Measurements from ENCODE around the gene ZNF275.
"Not testable (repeated sequence)": the region's sequence is repeated elsewhere in the genome, so short reads cannot be mapped to it uniquely, and the experiment has no call there.

Gene ZNF275

DNA sequence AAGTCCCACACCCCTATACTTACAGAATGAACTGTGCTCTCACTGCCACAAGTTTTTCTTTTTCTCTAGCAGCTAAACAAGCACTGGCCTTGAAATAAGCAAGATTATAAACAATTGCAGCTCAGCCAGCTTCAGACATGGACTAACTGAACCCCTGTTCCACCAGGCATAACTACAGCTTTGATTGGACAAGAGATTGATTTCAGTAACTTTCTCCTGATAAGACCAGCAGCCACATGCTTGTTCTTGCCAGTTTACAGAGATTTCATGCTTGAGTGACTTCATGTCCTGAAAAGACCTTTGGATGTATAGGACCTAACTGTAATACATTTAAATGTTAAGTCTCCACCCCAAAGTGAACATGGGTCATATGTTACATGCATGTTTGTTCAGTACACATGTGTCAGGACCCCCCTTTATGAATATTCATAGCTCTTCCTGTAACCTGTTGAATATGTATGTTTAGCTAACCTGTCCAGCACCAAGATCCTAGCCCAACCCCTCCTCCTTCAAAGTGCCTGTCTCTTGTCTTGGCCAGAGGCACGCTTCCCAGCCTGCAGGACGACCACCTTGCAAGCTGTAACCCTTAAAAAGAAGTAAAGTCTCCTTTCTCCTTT lies 27.9 kb downstream of the ZNF275 start:
- DNase-seq = no peak

DNA sequence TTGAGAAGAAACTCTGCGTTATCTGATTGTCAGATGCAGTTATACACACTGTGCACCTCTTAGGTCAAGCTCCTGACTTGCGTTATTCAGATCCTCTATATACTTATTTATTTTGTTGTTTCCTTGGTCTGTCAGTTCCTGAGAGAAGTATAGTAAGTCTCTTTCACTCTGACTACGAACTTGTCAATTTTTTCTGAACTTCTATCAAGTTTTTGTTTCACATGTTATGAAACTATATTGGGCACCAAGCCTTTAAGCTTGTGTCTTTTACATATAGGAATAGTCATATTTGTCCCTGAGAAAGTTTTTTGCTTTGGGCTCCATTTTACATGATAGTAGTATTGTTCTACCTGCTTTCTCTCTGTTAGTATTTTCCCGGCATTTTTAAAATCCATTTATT lies 31.7 kb downstream of the ZNF275 start:
- no peak for DNase-seq

DNA sequence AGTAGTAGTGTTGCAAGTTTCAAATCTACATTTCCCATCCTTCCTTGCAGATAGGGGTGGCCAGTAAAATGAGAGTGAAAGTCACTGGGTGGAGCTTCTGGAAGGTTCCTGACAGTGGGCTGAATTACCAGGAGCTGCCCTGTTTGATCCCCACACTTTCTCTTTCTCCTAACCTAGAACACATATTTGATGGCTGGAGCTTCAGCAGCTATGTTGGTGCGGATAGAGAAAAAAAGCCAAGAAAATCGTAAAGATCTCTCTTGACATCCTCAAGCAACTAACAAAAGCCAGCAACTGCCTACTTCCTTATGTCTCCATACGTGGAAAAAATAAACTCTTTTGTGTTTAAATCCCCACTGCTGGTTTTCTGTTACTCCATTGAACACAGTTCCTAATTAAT lies 32.2 kb downstream of the ZNF275 start:
- no peak for DNase-seq

DNA sequence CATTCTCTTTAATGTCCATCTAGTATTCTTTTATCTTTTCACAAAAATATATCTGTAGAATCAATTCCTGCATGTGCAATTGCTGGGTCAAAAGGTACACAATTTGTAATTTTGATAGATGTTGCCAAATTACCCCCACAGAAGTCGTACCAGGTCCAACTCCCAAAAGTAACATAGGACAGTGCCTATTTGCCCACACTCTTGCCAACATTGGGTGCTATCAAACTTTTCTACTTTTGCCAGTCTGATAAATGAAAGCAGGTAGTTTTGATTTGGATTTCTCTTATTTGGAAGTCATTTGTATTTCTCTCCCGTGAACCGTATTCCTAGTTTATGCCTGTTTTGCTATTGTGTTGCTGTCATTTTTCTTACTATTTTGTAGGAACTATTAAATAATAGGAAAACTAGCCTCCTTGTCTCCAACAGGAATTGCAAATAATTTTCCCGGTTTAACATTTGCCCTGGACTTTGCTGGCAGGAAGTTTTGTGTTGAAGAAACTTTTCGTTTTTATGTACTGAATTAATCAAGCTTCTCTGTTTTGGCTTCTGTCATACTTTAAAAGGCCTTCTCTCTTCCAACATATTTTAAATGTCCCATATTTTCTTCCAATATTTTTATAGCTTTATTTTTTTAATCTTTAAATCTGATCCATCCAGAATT lies 33.1 kb downstream of the ZNF275 start:
- no peak for DNase-seq

DNA sequence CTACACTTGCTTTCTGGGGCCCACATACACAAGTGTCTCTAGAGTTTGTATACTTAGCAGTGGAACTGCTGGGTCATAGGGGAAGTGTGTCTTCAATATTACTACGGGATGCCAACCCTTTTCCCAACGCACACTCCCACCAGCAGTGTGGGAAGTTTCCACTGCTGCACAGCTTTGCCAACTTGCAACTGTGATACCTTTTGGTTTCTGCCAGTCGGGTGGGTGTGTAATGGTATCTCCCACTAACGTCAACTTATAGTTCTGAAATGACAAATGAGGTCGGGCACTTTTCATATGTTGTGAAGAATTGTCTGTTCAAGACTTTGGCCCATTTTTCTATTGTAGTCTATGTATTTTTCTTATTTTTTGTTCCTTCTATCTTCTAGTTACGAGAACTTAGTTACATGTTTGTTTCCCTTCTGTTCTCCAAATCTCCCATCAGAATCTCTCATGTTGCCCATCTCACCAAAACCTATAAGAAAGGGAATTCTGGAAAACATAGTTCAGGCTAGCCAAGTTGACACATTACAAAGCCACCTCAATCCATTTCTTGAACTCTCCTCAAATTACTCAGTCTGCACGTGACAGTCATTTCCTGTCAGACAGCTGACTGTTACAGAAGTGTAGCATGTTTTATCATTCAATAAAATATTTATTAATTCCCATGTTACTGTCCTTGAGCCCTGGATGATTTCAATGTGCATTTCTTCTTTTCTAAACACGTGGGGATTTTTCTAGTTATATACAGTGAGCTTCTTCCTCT lies 36.5 kb downstream of the ZNF275 start:
- no peak for DNase-seq

DNA sequence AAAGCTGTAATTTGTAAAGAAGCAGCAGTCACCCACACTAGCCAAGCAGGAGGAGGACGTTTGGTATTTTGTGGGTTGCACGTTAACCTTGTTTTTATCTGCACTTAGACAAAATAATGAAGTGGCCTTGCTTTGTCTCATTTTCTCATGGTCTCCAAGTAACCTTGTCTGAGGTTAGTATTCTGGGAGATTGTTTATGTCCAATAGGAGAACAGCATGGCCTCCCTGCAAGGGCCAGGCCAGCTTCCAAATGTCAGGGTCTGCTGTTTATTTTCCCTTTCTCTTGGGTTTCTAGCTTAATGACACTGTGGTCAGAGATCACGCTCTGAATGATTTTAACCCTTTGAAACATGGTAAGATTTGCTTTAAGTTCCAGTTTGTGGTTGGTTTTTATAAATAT lies 37.3 kb downstream of the ZNF275 start:
- no peak for DNase-seq

DNA sequence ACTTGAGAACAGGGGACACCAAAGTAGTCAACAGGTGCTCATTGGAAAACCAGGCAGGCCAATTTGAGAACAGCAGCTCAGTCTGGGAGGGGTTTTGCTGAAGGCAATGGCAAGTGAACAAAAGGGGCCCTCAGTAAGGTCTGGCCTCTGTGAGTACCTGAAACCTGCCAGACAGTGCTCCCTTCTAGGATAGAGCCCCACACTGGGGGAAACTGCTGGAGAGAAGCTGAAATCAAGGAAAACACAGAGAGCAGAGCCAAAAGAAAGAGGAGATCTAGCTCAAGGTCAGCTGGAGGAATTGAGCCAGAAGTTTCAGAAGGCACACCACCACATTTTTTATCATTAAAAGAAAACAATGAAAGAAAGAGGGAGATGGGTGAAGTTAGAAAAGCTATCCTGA lies 39.0 kb downstream of the ZNF275 start:
- no peak for DNase-seq

DNA sequence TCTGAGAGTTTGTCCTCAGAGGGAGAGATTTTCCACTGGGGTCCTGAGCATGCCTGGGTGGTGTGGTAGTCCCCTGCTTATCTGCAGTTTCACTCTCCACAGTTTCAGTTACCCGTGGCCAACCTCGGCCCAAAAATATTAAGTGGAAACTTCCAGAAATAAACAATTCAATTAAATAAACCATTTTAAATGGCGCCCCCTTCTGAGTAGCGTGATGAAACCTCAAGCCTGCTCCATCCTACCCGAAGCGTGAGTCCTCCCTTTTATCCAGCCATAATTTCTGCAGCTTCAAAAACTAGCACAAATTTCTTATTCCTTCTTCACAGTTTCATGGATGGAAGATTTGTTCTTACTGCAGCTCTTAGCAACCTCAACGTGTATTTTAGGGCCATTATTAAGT lies 40.5 kb downstream of the ZNF275 start:
- DNase-seq = no peak

DNA sequence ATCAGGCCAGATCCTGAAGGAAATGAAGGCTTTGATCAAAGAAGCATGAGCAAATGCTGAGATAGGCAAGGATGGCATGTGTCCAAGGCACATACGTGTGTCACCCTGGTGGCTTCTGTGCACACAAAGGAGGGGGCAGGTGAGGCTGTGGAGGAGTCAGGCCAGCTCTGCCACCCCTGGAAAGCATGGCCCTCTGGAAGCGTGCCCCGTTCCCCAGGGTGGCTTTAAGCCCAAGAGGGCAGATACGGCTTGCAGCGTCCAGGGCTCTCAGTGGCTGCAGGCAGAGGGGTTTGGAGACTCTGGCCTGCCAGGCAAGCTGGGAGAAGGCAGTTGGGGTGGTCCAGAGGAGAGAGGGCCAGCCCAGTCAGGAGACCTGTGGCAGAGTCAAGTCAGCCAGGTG lies 41.6 kb downstream of the ZNF275 start:
- DNase-seq = no peak

DNA sequence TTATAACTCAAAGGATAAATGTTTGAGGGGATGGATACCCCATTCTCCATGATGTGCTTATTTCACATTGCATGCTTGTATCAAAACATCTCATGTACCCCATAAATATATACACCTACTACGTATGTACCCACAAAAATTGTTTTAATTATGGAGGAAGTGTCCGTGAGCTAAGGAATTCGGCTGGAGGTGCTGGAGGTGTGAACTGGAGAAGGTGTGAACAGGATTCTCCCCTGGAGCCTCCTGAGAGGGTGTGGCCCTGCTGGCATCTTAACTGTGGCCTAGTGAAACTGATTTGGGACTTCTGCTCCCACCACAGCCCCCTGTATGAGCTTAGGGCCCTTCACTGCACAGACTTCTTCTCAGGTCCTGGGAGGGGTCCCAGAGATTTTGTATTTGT lies 43.8 kb downstream of the ZNF275 start:
- no peak for DNase-seq

DNA sequence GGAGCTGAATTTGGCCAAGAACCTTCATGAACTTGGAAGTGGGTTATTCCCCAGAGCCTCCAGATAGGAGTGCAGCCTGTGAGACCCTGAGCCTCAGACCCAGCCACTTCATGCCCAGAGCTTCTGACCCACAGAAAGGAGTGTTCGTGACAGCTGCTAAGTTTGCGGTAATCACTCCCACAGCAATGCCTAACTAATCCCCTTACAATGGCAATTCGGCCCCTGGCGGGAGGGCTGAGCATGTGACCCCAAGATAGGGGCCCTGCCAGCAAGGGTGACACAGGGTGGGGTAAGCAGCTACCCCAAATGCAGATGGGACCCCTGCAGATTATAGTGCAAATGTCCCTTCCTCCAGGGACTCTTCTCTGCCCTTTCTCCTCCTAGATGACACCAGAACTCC lies 44.7 kb downstream of the ZNF275 start:
- DNase-seq = no peak

DNA sequence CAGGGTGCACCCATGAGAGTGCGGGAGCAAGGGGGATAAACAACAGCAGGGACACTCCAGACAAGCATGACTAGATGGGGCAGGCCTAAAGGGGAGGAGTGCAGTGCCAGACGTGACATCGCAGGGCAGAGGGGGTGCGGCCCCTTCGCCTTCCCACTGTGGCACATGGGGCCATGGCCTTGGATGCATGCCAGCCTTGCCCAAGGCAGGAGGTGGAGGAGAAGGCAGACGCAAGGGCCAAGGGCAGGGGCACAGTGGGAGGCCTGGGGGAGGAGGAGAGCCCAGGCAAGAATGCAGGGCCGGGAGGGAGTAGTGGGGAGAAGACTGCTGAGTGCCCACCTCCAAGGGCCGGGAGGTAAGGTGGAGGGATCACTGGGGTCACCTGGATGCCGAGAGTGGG lies 45.6 kb downstream of the ZNF275 start:
- DNase-seq = no peak

DNA sequence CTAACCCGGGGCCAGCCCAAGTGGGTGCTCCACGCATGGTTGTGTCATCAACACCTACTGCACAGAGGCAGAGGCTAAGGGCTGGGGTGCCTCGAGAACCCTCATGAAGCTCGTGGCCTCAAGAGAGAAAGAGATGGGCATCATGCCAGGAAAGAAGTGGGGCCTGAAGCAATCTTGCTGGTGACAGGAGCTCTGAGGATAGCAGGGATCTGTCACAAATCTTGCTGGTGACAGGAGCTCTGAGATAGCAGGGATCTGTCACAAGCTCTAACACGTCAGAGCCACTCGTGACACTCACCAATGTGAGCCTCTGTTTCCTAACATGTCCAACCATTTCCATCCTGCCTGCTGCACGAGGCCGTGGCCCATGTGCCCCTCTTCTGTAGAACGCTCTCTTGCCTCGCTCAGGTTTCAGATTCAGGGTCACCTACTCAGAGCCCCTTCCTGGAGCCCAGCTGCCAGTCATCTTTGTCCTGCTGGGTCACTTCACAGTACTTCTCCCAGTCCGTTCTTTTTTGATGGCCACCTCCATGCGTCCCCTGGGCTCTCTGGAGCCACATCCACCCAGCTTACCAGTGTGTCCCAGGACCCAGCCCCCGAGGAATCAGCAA lies 46.1 kb downstream of the ZNF275 start:
- DNase-seq = no peak

DNA sequence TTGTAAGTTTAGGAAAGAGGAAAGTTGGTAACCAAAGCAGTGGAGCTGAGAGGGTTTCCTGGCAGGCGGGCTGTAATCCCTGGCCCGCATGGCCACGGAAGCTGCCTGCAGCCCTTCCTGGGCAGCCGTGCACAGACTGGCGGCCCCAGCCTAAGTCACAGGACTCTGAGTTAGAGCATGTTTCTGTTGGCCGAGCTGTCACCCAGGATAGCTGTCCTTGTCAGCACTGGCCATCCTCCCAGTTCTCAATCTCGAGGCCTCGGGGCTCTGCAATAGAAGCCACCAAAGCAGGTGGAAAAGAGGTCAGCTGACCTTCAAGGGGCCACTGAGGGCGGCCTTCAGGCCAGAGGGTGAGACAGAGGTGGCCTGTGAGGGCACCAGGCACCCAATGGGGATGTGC lies 46.7 kb downstream of the ZNF275 start:
- no peak for DNase-seq

DNA sequence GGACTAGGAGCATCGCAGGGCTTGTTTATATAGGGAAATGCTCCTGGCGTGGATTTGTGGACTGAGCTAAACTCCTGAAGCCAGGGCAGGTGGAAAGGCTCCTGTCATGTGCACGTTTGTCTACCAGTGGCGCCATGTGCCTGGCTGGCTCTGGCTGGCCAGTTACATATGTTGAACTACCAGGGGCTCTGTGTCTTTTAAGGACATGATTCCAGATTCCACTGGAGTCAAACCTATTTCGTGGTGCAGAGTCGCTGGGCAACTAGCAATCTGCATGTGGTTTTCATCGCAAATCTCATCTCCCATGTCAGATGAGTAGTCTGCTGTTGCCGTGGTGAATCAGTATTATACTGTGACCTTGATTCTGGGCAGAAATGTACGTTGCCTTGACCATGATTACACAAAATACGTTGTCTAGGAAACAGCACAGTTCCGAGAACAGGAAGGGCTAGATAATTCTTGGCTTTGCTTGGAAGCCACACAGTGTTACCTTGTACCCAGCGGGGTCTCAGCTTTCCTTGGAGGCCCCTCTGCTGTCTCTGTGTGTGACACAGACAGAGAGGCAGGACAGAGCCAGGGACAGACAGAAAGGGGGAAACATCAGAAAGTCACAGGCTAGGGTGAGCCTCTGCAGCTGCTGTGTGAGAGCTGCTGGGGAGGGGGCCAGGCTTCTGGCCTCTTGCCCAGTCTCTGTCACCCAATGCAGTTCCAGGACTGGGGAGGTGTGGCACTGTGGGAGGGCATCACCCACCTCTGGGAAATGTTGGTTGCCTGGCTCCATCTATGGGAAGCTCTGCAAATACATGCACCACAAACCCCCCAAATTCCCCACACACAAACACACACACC lies 48.0 kb downstream of the ZNF275 start:
- no peak for DNase-seq

DNA sequence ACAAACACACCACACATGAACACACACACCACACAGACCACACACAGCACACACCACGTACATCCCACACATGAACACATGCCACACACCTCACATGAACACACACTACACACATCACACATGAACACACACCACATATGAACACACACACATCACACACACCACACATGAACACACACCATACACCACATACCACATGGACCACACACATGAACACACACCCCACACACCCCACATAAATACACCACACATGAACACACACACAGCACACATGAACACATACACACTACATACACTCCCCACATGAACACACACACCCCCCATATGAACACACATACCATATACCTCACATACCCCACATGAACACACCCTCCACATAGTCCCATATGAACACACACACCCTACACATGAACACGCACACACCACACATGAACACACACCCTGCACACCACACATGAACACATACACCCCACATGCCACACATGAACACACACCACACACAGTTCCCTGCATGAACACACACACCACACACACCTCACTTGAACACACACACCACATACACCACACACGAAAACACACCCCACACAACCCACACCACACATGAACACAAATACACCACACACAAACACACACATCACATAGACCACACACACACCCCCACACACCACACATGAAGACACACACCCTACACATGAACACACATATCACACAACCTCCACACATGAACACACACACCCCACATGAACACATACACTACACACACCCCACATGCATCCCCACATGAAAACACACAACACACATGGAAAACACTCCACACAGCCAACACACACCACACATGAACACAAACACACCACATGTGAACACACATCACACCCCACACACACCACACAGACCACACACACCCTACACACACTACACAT lies 48.9 kb downstream of the ZNF275 start:
- DNase-seq = no peak

DNA sequence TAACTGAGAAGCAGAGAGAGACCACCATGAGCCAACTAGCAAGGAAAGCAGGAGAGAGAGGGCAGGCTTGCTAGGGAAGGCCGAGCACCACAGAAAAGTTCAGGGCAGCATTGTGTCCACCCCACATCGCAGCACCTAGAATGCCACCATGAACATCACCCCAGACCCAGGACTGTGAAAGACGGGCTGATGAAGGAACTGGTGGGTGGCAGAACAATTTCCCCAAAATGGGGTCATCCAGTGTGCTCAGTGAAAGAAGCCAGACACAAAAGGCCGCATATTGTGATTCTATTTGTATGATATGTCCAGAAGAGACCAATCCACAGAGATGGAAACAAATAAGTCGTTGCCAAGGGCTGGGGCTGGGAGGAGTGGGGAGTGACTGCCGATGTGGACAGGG lies 50.4 kb downstream of the ZNF275 start:
- no peak for DNase-seq

DNA sequence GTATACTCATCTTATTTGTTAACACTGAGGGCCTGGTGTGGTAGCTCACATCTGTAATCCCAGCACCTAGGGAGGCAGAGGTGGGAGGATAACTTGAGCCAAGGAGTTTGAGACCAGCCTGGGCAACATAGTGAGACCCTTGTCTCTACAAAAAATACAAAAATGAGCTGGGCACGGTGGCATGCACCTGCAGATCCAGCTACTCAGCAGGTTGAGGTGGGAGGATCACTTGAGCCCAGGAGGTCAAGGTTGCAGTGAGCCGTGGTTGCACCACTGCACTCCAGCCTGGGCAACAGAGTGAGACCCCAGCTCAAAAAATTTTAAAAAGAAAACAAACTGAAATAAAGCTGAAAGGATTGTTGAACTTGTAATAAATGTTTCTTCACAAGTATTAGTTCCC lies 51.0 kb downstream of the ZNF275 start:
- DNase-seq = not testable (repeated sequence)

DNA sequence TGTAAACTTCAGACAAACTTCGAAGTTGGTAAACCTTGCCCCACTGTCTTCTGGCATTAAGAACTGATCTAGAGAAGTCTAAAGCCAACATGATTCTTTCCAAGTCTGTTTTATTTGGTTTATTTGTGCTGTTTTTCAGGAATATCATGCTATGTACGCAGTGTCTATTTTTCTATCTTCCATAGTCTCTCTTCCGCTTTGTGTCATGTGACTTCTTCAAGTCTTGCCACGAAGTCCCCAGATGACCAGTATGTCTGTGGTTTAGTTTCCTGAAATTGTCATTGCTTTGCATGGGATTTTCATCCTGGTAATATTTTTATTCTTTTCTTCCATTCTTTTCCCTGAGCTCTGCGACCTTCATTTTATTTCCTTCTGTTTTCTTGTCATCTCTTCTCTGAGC lies 52.1 kb downstream of the ZNF275 start:
- no peak for DNase-seq

DNA sequence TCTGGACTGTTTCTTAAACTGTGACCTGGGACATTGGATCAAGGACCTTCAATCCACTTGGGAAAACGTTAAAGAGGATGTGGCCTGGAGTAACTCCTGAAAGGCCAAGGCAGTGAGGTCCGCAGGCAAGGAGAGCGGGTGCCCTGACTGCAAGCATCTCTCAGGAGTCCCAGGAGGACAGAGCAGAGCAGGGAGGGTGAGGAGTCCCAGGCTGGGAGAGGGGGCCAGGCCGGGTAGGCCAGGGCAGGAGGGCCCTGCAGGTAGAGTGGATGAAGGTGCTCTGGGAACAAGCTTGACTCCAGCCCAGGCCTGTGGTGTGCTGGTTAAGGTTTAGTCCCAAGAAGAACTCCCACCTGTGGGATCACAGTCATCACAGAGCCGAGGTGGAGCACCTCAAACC lies 53.4 kb downstream of the ZNF275 start:
- no peak for DNase-seq

DNA sequence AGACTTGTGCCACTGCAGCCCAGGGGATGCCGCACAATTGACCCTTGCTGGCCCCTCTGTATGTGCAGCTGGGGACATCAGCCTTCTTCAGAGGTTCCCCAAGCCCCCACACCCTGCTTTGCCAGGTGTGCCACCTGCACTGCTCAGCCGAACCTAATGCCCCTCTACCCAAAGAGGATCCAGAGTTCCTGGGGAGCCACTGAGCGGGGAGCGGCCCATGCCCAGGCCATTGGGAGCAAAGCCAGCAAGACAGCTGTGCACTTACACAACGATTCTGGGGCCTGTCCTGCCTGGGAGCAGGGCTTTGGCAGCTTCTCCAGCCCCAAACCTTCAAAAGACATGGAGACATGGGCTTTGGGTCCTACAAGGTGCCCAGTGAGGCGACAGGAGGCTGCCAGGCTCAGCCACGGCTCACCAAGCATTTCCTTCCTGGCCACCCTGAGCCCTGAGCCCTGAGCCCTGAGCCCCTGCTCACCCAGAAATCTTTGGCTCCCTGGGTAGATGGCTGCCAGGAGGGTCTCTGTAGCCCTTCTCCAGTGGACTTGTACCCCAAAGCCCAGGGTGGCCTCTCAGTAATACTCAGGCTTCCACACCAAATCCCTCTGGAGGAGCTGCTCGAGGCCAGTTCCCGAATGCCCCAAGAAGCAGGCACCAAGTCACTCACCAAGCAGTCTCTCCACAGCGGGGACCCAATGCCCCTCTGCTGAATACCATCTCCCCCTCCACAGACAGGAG lies 54.2 kb downstream of the ZNF275 start:
- no peak for DNase-seq
